PFSK-1 (cell line): ENCODE measurements around the gene ISL2.

ENCODE experiments used
- POLR2AphosphoS5 ChIP-seq: IDR thresholded peaks from 2 replicates; pipeline ENCODE4 v1.6.1; 2012; ENCODE audit warnings: low read depth, mild to moderate bottlenecking, control low read depth, low read length, moderate library complexity
- SIN3A ChIP-seq: IDR thresholded peaks from 2 replicates; pipeline ENCODE4 v1.6.1; 2012; ENCODE audit warnings: mild to moderate bottlenecking, low read length, moderate library complexity, borderline replicate concordance; ENCODE audit not compliant: insufficient read depth
- TAF1 ChIP-seq: IDR thresholded peaks from 2 replicates; pipeline ENCODE4 v1.6.1; 2012; ENCODE audit warnings: low read length, control low read depth, borderline replicate concordance; ENCODE audit not compliant: insufficient read depth
- TF ChIP-seq, protein P1 (sequence below), 2 experiments: IDR thresholded peaks; 2 replicates each; pipeline versions ENCODE4 v1.6.1 to v1.8.0; 2011 to 2012; ENCODE audit warnings: low read depth in 2 of 2, low read length in 2 of 2, control low read depth in 1 of 2, inconsistent platforms in 1 of 2, mild to moderate bottlenecking in 1 of 2, moderate library complexity in 1 of 2; ENCODE audit not compliant: insufficient read depth in 1 of 2

GRCh38 chr15:76386926-76387325 is 50.4 kb downstream of the ISL2 start:
- TF ChIP-seq, protein P1, sequence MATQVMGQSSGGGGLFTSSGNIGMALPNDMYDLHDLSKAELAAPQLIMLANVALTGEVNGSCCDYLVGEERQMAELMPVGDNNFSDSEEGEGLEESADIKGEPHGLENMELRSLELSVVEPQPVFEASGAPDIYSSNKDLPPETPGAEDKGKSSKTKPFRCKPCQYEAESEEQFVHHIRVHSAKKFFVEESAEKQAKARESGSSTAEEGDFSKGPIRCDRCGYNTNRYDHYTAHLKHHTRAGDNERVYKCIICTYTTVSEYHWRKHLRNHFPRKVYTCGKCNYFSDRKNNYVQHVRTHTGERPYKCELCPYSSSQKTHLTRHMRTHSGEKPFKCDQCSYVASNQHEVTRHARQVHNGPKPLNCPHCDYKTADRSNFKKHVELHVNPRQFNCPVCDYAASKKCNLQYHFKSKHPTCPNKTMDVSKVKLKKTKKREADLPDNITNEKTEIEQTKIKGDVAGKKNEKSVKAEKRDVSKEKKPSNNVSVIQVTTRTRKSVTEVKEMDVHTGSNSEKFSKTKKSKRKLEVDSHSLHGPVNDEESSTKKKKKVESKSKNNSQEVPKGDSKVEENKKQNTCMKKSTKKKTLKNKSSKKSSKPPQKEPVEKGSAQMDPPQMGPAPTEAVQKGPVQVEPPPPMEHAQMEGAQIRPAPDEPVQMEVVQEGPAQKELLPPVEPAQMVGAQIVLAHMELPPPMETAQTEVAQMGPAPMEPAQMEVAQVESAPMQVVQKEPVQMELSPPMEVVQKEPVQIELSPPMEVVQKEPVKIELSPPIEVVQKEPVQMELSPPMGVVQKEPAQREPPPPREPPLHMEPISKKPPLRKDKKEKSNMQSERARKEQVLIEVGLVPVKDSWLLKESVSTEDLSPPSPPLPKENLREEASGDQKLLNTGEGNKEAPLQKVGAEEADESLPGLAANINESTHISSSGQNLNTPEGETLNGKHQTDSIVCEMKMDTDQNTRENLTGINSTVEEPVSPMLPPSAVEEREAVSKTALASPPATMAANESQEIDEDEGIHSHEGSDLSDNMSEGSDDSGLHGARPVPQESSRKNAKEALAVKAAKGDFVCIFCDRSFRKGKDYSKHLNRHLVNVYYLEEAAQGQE (IDR thresholded peaks at IDR 0.05; ENCODE audit: insufficient read depth in 1 of 2, low read depth in 2 of 2, low read length in 2 of 2), result no peak
- TF ChIP-seq POLR2AphosphoS5 (no peak), SIN3A (no peak), TAF1 (no peak)
